Measurements from ENCODE around the gene HECTD2. TPM values are rescaled to one million over a fixed set of nuclear protein-coding genes. Genes with fewer than 3 reads are reported as not detected.
"Not testable (repeated sequence)": the region's sequence is repeated elsewhere in the genome, so short reads cannot be mapped to it uniquely, and the experiment has no call there.

The HECTD2 gene
- total and polyA plus RNA-seq, 3 donors from 2014 or later, result 9.0 to 22.3 (median 20.3) TPM

DNA sequence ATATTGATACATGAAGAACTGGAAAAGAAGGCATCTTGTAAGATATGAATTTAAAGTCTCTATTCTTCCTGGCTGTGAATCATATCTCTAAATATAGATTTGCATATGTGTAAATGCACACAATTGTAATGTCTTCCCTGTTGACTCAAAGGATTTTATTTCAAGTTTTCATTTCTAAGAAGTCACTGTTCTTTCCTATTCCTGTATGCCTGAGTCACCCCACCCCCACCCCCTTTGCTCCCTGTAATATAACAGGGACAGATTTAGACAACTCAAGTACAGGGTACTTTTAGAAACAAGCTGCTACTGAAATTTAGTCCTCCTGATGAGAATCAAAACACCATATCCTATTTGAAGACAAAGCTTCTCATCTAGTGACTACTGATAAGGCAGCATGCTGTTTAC, 43.0 kb upstream of the HECTD2 start:
- H3K27ac ChIP-seq, result no peak overlapping the region
- TF ChIP-seq, protein P1, sequence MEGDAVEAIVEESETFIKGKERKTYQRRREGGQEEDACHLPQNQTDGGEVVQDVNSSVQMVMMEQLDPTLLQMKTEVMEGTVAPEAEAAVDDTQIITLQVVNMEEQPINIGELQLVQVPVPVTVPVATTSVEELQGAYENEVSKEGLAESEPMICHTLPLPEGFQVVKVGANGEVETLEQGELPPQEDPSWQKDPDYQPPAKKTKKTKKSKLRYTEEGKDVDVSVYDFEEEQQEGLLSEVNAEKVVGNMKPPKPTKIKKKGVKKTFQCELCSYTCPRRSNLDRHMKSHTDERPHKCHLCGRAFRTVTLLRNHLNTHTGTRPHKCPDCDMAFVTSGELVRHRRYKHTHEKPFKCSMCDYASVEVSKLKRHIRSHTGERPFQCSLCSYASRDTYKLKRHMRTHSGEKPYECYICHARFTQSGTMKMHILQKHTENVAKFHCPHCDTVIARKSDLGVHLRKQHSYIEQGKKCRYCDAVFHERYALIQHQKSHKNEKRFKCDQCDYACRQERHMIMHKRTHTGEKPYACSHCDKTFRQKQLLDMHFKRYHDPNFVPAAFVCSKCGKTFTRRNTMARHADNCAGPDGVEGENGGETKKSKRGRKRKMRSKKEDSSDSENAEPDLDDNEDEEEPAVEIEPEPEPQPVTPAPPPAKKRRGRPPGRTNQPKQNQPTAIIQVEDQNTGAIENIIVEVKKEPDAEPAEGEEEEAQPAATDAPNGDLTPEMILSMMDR (IDR thresholded peaks at IDR 0.05), result no peak
- no peak for TF ChIP-seq POLR2A (IDR thresholded peaks at IDR 0.05)
- no peak overlapping the region for H3K4me3 ChIP-seq
- H3K4me1 ChIP-seq, result no peaks in the 10 kb centered on the region
- DNase-seq, result no peak
- intact Hi-C loops (cut with DNase I; ENCODE audit: low total_unique reads), result no loop called here
- no peaks in the 10 kb centered on the region for H3K36me3 ChIP-seq (ENCODE audit: low read depth, missing control alignments)
- no peaks in the 10 kb centered on the region for H3K9me3 ChIP-seq
- H3K27me3 ChIP-seq, result no peaks in the 10 kb centered on the region

DNA sequence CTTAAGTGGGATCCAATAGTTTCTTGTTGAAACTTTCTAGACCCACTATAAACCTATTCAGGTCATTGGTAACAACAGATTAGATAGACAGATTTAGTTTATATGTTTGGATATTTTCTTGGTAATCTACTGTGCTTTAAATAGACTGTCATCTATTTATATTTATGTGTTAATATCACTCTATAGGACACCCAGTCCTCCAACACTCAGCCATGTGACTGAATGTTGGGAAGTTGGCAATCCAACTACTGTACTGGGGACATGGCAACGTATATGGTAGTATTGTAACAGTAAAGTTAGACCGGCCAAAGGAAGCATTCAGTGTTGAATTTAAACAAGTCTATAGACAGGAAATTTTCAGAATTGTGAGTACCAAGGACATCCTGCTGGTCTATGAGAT, 42.6 kb upstream of the HECTD2 start:
- Histone ChIP-seq H3K27me3 (no peaks in the 10 kb centered on the region), H3K27ac (no peak overlapping the region), H3K4me1 (no peaks in the 10 kb centered on the region), H3K4me3 (no peak overlapping the region), H3K36me3 (ENCODE audit: low read depth, missing control alignments) (no peaks in the 10 kb centered on the region), H3K9me3 (no peaks in the 10 kb centered on the region)
- intact Hi-C loops (cut with DNase I; ENCODE audit: low total_unique reads), result no loop called here
- TF ChIP-seq POLR2A (IDR thresholded peaks at IDR 0.05), result no peak
- TF ChIP-seq, protein P1 (IDR thresholded peaks at IDR 0.05), result no peak
- 72 to 77% methylated on average over 2 of the region's 2 CpGs for WGBS, 2 donors
- no peak for DNase-seq

DNA sequence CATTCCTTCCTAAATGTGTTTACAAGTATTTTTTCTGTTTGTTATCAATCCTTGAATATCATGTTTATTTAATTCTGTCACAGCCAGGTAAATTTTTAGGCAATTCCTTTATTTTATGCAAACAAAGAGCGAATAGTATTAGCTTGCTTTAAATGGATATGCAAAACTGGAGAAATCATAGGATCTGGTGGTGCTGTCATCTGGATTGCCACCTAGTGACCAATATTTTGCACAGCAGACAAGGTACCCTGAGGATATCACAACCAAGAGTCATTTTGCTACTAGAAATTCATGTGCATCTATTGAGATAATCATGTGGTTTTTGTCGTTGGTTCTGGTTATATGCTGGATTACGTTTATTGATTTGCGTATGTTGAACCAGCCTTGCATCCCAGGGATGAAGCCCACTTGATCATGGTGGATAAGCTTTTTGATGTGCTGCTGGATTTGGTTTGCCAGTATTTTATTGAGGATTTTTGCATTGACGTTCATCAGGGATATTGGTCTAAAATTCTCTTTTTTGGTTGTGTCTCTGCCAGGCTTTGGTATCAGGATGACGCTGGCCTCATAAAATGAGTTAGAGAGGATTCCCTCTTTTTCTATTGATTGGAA, 40.1 kb upstream of the HECTD2 start:
- 87 to 90% methylated on average over 6 of the region's 6 CpGs for WGBS, 2 donors
- H3K36me3 ChIP-seq (ENCODE audit: low read depth, missing control alignments); H3K4me1 ChIP-seq; H3K9me3 ChIP-seq; H3K4me3 ChIP-seq; intact Hi-C loops (cut with DNase I; ENCODE audit: low total_unique reads); H3K27me3 ChIP-seq; H3K27ac ChIP-seq; DNase-seq: not testable (repeated sequence)
- TF ChIP-seq, protein P1 (IDR thresholded peaks at IDR 0.05), result peak in 1 of 3 experiments; percentile 25

DNA sequence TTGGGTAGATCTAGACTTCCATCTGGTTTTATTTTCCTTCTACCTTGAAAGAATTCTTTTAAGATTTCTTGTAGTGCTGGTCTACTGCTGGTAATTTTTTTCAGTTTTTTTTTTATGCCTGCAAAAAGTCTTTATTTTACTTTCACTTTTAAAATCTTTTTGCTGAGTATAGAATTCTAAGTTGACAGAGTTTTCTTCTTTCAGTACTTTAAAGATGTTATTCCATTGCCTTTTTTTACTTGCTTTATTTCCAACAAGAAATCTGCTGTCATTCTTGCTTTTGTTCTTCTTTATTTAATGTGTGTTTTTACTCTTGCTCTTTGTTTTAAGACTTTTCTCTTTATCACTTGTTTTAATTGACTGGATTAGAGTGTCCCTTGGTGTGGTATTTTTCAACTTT, 36.1 kb upstream of the HECTD2 start:
- intact Hi-C loops (cut with DNase I; ENCODE audit: low total_unique reads), result no loop called here
- Histone ChIP-seq H3K27ac (no peak overlapping the region), H3K27me3 (no peaks in the 10 kb centered on the region), H3K4me3 (no peak overlapping the region), H3K9me3 (no peaks in the 10 kb centered on the region), H3K4me1 (no peaks in the 10 kb centered on the region), H3K36me3 (ENCODE audit: low read depth, missing control alignments) (no peaks in the 10 kb centered on the region)
- no peak for DNase-seq
- TF ChIP-seq, protein P1 (IDR thresholded peaks at IDR 0.05), result no peak

DNA sequence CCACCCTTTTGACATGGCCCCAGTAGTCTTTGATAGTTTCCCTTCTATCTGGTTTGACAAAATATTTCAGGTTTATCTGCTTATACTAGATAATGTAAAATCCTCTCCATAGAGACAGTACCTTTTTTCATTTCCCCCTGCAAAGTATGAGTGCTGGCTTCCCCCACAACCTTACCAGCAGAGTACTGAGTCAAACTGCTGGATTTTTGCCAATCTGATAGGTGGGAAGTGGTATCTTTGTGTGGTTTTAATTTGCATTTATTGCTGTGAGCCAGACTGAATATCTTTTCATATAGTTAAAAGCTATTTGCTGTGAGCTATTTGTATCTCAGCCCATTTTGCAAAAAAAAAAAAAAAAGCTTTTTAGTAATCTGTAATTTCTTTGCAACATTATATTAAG, 32.1 kb upstream of the HECTD2 start:
- Histone ChIP-seq H3K27me3 (no peaks in the 10 kb centered on the region), H3K27ac (no peak overlapping the region), H3K4me1 (peaks cover 8% of the 10 kb centered on the region), H3K4me3 (no peak overlapping the region), H3K36me3 (ENCODE audit: low read depth, missing control alignments) (no peaks in the 10 kb centered on the region), H3K9me3 (no peaks in the 10 kb centered on the region)
- intact Hi-C loops (cut with DNase I; ENCODE audit: low total_unique reads), result no loop called here
- DNase-seq, result no peak
- no peak for TF ChIP-seq POLR2A (IDR thresholded peaks at IDR 0.05)
- TF ChIP-seq, protein P1 (IDR thresholded peaks at IDR 0.05), result no peak
